ENCODE data around the gene GP1BB.

DNA sequence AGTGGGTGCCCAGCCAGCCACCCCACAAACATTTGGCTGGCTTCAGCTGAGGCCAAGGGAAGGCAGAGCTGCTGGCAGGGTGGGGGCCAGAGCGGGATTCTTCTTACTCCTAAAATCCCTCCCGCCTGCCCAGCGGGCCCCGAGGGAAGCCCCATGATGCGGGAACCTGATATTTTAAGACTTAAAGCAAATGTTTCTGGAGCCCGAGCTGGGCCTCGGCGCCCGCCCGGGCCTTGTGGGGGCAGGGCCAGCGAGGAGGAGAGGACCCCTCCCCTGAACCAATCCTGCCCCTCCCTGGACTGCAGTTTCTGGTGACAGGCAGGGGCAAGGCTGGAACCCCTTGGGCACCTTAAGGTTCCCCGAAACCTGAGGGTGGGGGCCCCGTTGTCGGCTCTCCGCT, 17.2 kb downstream of the GP1BB start:
- TF ChIP-seq, protein P1, sequence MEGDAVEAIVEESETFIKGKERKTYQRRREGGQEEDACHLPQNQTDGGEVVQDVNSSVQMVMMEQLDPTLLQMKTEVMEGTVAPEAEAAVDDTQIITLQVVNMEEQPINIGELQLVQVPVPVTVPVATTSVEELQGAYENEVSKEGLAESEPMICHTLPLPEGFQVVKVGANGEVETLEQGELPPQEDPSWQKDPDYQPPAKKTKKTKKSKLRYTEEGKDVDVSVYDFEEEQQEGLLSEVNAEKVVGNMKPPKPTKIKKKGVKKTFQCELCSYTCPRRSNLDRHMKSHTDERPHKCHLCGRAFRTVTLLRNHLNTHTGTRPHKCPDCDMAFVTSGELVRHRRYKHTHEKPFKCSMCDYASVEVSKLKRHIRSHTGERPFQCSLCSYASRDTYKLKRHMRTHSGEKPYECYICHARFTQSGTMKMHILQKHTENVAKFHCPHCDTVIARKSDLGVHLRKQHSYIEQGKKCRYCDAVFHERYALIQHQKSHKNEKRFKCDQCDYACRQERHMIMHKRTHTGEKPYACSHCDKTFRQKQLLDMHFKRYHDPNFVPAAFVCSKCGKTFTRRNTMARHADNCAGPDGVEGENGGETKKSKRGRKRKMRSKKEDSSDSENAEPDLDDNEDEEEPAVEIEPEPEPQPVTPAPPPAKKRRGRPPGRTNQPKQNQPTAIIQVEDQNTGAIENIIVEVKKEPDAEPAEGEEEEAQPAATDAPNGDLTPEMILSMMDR (conservative IDR thresholded peaks at IDR 0.05) = no peak
- TF ChIP-seq ZFX (IDR thresholded peaks at IDR 0.05) = no peak
